Vagina (tissue), 2 donors: Measurements from ENCODE around the gene SNF8. TPM values are rescaled to one million over a fixed set of nuclear protein-coding genes. Genes with fewer than 3 reads are reported as not detected.

Experiments used
- DNase-seq, 2 donors: peaks; one replicate each; pipeline ENCODE4 v3.0.0-alpha.2; 2017; ENCODE audit errors: extremely low spot score in 2 of 2
- H3K27ac ChIP-seq: fragments of 200-600 bp; sonication (generic); one replicate; pipeline ENCODE4 v1.5.1; 2019
- H3K27me3 ChIP-seq: fragments of 200-600 bp; sonication (generic); one replicate; pipeline ENCODE4 v1.5.1; 2019
- H3K36me3 ChIP-seq, 2 donors: fragments of 200-600 bp; sonication (generic); one replicate each; pipeline ENCODE4 v1.5.1; 2017 to 2019
- H3K4me1 ChIP-seq: fragments of 200-600 bp; sonication (generic); one replicate; pipeline ENCODE4 v1.5.1; 2019
- H3K4me3 ChIP-seq, 2 donors: fragments of 200-600 bp; sonication (generic); 1 replicate in 1 of 2; 2 replicates in 1 of 2; pipeline ENCODE4 v1.5.1; 2016 to 2019
- H3K9me3 ChIP-seq: fragments of 200-600 bp; sonication (generic); one replicate; pipeline ENCODE4 v1.5.1; 2019
- POLR2A ChIP-seq, 2 donors: fragments of 450-650 bp; IDR thresholded peaks; one replicate each; pipeline ENCODE4 v1.6.1; 2017; ENCODE audit warnings: antibody characterized with exemption in 2 of 2, mild to moderate bottlenecking in 2 of 2, moderate library complexity in 2 of 2
- POLR2AphosphoS5 ChIP-seq, 2 donors: sonication (generic); formaldehyde crosslinking; IDR thresholded peaks; one replicate each; pipeline ENCODE4 v1.9.0; 2017; ENCODE audit warnings: antibody characterized with exemption in 2 of 2, mild to moderate bottlenecking in 2 of 2, low read depth in 1 of 2; ENCODE audit not compliant: insufficient read depth in 1 of 2
- intact Hi-C: fragments of 100-400 bp; cut with DNase I; formaldehyde crosslinking; loops from one replicate; pipeline ENCODE4 v1.15.1; 2023
- small RNA-seq: library from RNA; depleted of rRNA; stranded (forward); fragments of <200 nt; gene quantifications from one replicate; pipeline ENCODE3, GENCODE V24; 2016
- total RNA-seq: library from RNA; depleted of rRNA; stranded (reverse); fragments of >200 nt; gene quantifications from one replicate; pipeline ENCODE4 v1.2.3, GENCODE V29; 2016
- TF ChIP-seq, protein P1 (sequence below), 3 experiments: fragments of 450-650 bp in 2 of 3; fragments of 200-600 bp in 1 of 3; sonication (generic) in 1 of 3; IDR thresholded peaks; one replicate each; pipeline ENCODE4 v1.5.1; 2017 to 2019; ENCODE audit warnings: antibody characterized with exemption in 3 of 3, mild to moderate bottlenecking in 2 of 3, moderate library complexity in 2 of 3

SNF8 gene
- total RNA-seq, 1 donor from 2014 or later, result 64.1 TPM

DNA sequence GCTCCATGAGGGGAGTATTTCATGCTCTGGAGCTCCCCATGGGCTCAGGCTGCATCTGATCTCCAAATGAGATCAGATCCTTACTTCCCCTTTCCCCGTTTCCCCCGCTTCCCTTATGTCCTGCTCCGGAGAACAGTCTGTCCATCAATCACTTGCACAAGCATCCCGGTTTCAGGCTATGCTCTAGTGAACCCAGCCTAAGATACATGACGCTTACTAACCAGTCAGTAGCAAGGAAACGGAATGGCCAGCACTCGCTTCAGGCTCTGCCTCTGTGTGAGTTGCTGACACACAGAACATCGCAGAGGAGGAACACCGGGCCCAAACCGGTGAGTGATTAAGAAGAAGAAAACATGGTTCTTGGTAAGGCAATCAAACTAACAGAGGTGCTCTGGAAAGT lies 61.5 kb downstream of the SNF8 start:
- no peaks in the 10 kb centered on the region for H3K36me3 ChIP-seq
- intact Hi-C loops, result no loop called here
- H3K4me3 ChIP-seq, result no peak overlapping the region
- H3K27me3 ChIP-seq, result no peaks in the 10 kb centered on the region
- no peaks in the 10 kb centered on the region for H3K4me1 ChIP-seq
- H3K27ac ChIP-seq, result no peak overlapping the region
- no peak for DNase-seq
- TF ChIP-seq POLR2AphosphoS5 (IDR thresholded peaks at IDR 0.05; ENCODE audit: insufficient read depth in 1 of 2, low read depth in 1 of 2) (no peak), POLR2A (IDR thresholded peaks at IDR 0.05) (no peak)
- TF ChIP-seq, protein P1, sequence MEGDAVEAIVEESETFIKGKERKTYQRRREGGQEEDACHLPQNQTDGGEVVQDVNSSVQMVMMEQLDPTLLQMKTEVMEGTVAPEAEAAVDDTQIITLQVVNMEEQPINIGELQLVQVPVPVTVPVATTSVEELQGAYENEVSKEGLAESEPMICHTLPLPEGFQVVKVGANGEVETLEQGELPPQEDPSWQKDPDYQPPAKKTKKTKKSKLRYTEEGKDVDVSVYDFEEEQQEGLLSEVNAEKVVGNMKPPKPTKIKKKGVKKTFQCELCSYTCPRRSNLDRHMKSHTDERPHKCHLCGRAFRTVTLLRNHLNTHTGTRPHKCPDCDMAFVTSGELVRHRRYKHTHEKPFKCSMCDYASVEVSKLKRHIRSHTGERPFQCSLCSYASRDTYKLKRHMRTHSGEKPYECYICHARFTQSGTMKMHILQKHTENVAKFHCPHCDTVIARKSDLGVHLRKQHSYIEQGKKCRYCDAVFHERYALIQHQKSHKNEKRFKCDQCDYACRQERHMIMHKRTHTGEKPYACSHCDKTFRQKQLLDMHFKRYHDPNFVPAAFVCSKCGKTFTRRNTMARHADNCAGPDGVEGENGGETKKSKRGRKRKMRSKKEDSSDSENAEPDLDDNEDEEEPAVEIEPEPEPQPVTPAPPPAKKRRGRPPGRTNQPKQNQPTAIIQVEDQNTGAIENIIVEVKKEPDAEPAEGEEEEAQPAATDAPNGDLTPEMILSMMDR (IDR thresholded peaks at IDR 0.05), result no peak
- H3K9me3 ChIP-seq, result no peaks in the 10 kb centered on the region

DNA sequence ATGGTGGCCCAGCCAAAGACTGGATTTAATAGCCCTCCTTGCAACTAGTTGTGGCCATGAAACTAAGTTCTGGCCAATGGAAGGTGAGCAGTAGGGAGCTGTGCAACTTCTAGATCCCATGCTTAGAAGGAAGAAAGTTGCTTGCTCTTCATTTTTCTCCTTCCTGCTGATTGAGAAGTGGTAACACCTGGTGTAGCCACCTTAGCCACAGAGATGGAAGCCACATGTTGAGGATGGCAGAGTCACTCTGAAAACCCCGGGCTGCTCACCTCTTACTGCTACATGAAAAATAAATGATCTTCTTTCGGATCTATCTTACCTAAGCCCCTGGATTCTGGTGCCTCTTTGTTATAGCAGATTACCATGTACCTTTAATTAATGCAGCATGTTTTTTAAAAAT lies 62.4 kb downstream of the SNF8 start:
- DNase-seq, result no peak
- H3K27ac ChIP-seq, result no peak overlapping the region
- H3K36me3 ChIP-seq, result no peaks in the 10 kb centered on the region
- H3K9me3 ChIP-seq, result no peaks in the 10 kb centered on the region
- no peak overlapping the region for H3K4me3 ChIP-seq
- no peaks in the 10 kb centered on the region for H3K27me3 ChIP-seq
- H3K4me1 ChIP-seq, result no peaks in the 10 kb centered on the region
- TF ChIP-seq POLR2AphosphoS5 (IDR thresholded peaks at IDR 0.05; ENCODE audit: insufficient read depth in 1 of 2, low read depth in 1 of 2) (no peak), POLR2A (IDR thresholded peaks at IDR 0.05) (no peak)
- TF ChIP-seq, protein P1 (IDR thresholded peaks at IDR 0.05), result no peak
- intact Hi-C loops, result no loop called here

Small RNAs within 50 kb of the gene (small RNA-seq; reads per million reads assigned to genes)
- gene AC068531.1 (not detected), gene RF00263 (not detected), gene RF01210 (not detected), gene RNU1-42P (not detected)

Other genes with a start within 250 kb of the SNF8 start
- 9.6 TPM for gene PRAC1, start 222.3 kb downstream of the SNF8 start, total RNA-seq
- gene PRAC2, start 221.7 kb downstream of the SNF8 start, total RNA-seq, result not detected
- 5.4 TPM for gene HOXB13, start 216.1 kb downstream of the SNF8 start, total RNA-seq
- gene TTLL6, start 127.6 kb downstream of the SNF8 start, total RNA-seq, result 0.49 TPM
- gene CALCOCO2, start 113.8 kb downstream of the SNF8 start, total RNA-seq, result 140 TPM
- 90.8 TPM for gene ATP5MC1, start 52.1 kb downstream of the SNF8 start, total RNA-seq
- gene UBE2Z, start 36.4 kb downstream of the SNF8 start, total RNA-seq, result 67.3 TPM
- gene GIP, start 23.8 kb upstream of the SNF8 start, total RNA-seq, result not detected
- not detected for gene IGF2BP1, start 52.5 kb upstream of the SNF8 start, total RNA-seq
- gene B4GALNT2, start 187.9 kb upstream of the SNF8 start, total RNA-seq, result not detected